Right atrium auricular region (tissue), 2 donors: Measurements from ENCODE around the gene LOXL4. TPM values are rescaled to one million over a fixed set of nuclear protein-coding genes. Genes with fewer than 3 reads are reported as not detected.

ENCODE experiments used
- DNase-seq: peaks from one replicate; pipeline ENCODE4 v3.0.0-alpha.2; 2019; ENCODE audit warnings: low spot score
- H3K27ac ChIP-seq, 2 donors: fragments of 200-600 bp; sonication (generic); 1 replicate in 1 of 2; 2 replicates in 1 of 2; pipeline ENCODE4 v1.5.1; 2016 to 2019
- H3K27me3 ChIP-seq, 2 donors: fragments of 200-600 bp; sonication (generic); one replicate each; pipeline versions ENCODE4 v1.5.1 to v1.6.0; 2017 to 2019
- H3K36me3 ChIP-seq: fragments of 200-600 bp; sonication (generic); one replicate; pipeline ENCODE4 v1.5.1; 2016
- H3K4me1 ChIP-seq, 2 donors: fragments of 200-600 bp; sonication (generic); one replicate each; pipeline versions ENCODE4 v1.5.1 to v1.6.0; 2017 to 2019
- H3K4me3 ChIP-seq, 2 donors: fragments of 200-600 bp; sonication (generic); 1 replicate in 1 of 2; 2 replicates in 1 of 2; pipeline ENCODE4 v1.5.1; 2017 to 2019; ENCODE audit warnings: mild to moderate bottlenecking in 1 of 2, moderate library complexity in 1 of 2
- H3K9me3 ChIP-seq, 2 donors: fragments of 200-600 bp; sonication (generic); one replicate each; pipeline ENCODE4 v1.5.1; 2019
- CTCF ChIP-seq, 2 donors: fragments of 200-600 bp; sonication (generic); IDR thresholded peaks; one replicate each; pipeline ENCODE4 v1.5.1; 2019; ENCODE audit warnings: antibody characterized with exemption in 2 of 2
- total RNA-seq, 2 donors: library from RNA; depleted of rRNA; stranded (reverse); fragments of >200 nt; gene quantifications; one replicate each; pipeline ENCODE4 v1.1.0, GENCODE V29; 2016

The LOXL4 gene
- total RNA-seq, 2 donors from 2014 or later = 1.5 to 1.6 TPM

- no peaks in the 10 kb centered on the region for H3K9me3 ChIP-seq
- H3K4me1 ChIP-seq = peaks cover 0 to 17% of the 10 kb centered on the region in 2 donors
- H3K36me3 ChIP-seq = no peaks in the 10 kb centered on the region
- no peak overlapping the region for H3K4me3 ChIP-seq
- H3K27ac ChIP-seq = no peak overlapping the region
- no peaks in the 10 kb centered on the region for H3K27me3 ChIP-seq
- TF ChIP-seq CTCF (IDR thresholded peaks at IDR 0.05) = no peak
- DNase-seq = no peak
Measured at GRCh38 chr10:98293550-98294269, 25.7 kb upstream of the LOXL4 start.

- Histone ChIP-seq H3K9me3 (no peaks in the 10 kb centered on the region), H3K27me3 (no peaks in the 10 kb centered on the region), H3K4me3 (no peak overlapping the region), H3K27ac (no peak overlapping the region), H3K4me1 (peaks cover 0 to 17% of the 10 kb centered on the region in 2 donors), H3K36me3 (no peaks in the 10 kb centered on the region)
- DNase-seq = no peak
- no peak for TF ChIP-seq CTCF (IDR thresholded peaks at IDR 0.05)
Measured at GRCh38 chr10:98292971-98293370, 25.0 kb upstream of the LOXL4 start.

GRCh38 chr10:98289802-98290209 lies 21.8 kb upstream of the LOXL4 start:
- no peak overlapping the region for H3K27ac ChIP-seq

DNA sequence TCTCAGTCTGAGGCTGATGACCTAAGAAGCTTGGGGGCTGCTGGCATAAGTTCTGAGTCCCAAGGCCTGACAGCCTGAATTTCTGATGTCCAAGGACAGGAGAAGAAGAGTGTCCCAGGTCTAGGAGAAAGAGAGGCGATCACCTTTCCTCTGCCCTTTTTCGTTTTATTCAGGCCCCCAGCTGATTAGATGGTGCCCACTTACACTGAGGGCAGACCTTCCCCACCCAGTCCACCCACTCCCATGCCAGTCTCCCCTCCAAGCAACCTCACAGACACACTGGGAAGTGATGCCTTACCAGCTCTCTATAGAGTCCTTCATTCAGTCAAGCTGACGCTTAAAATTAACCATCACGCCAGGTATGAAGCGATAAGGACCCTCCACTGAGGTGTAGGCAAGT lies 19.3 kb upstream of the LOXL4 start:
- Histone ChIP-seq H3K36me3 (no peaks in the 10 kb centered on the region), H3K4me1 (no peaks in the 10 kb centered on the region), H3K27me3 (no peaks in the 10 kb centered on the region), H3K4me3 (no peak overlapping the region), H3K9me3 (no peaks in the 10 kb centered on the region), H3K27ac (no peak overlapping the region)
- DNase-seq = no peak
- TF ChIP-seq CTCF (IDR thresholded peaks at IDR 0.05) = no peak

More at GRCh38 chr10:98289802-98290209, 21.8 kb upstream of the LOXL4 start:
- no peaks in the 10 kb centered on the region for H3K9me3 ChIP-seq
- H3K36me3 ChIP-seq = no peaks in the 10 kb centered on the region
- H3K27me3 ChIP-seq = no peaks in the 10 kb centered on the region
- TF ChIP-seq CTCF (IDR thresholded peaks at IDR 0.05) = no peak
- H3K4me3 ChIP-seq = no peak overlapping the region
- peaks cover 0 to 17% of the 10 kb centered on the region in 2 donors for H3K4me1 ChIP-seq
- no peak for DNase-seq

DNA sequence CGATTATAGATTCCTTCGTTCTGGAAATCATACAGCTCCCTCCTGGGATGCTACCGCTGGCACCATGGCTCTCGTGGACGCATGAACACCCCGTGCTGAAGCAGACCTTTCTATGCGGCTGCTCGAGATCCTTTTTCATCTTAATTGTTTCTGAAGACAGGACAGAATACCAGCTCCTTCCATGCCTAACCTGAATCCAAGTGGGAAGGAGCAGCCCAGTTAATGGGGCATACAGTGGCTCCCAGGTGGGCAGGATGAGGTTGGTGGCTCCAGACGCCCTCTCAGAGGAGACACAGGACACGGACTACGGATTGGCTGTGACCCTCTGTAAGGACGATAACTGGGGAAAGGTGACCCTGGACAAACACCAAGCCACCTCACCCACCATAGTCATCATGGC lies 18.4 kb upstream of the LOXL4 start:
- Histone ChIP-seq H3K27ac (no peak overlapping the region), H3K9me3 (peaks cover 0 to 6% of the 10 kb centered on the region in 2 donors), H3K4me1 (no peaks in the 10 kb centered on the region), H3K4me3 (no peak overlapping the region), H3K27me3 (no peaks in the 10 kb centered on the region), H3K36me3 (no peaks in the 10 kb centered on the region)
- no peak for DNase-seq
- no peak for TF ChIP-seq CTCF (IDR thresholded peaks at IDR 0.05)

- no peaks in the 10 kb centered on the region for H3K4me1 ChIP-seq
- peaks cover 0 to 9% of the 10 kb centered on the region in 2 donors for H3K9me3 ChIP-seq
- no peak overlapping the region for H3K4me3 ChIP-seq
- no peaks in the 10 kb centered on the region for H3K36me3 ChIP-seq
- no peak for DNase-seq
- TF ChIP-seq CTCF (IDR thresholded peaks at IDR 0.05) = no peak
- H3K27ac ChIP-seq = no peak overlapping the region
- H3K27me3 ChIP-seq = no peaks in the 10 kb centered on the region
Measured at GRCh38 chr10:98285416-98285815, 17.4 kb upstream of the LOXL4 start.
